ENCODE results near the gene BIRC3.
"Not testable (repeated sequence)": the region's sequence is repeated elsewhere in the genome, so short reads cannot be mapped to it uniquely, and the experiment has no call there.

Gene BIRC3

GRCh38 chr11:102296757-102297156 lies 20.5 kb upstream of the BIRC3 start:
- not testable (repeated sequence) for DNase-seq

- DNase-seq, result not testable (repeated sequence)
Observed at GRCh38 chr11:102300837-102301236, 16.4 kb upstream of the BIRC3 start.

- no peak for DNase-seq
Observed at GRCh38 chr11:102302241-102302640, 15.0 kb upstream of the BIRC3 start.

DNA sequence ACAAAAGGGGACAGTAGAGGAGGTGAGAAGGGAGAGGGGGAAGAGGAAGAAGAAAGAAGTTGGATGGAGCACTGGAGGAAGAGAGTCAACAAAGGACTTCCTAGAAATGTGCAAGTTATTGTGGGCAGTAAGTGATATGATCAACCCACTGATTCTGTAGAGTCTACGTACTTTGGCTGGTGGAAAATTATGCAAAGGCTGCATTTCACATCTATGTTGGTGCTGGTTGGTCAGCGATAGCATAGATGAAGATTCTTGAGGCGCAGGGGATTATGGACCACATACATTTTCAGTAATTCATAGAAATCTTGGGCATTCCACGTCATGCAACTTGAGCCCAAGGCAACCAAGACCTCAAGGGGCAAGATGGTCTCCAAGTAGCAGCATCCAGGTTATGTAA lies 12.6 kb upstream of the BIRC3 start:
- DNase-seq, result no peak

DNA sequence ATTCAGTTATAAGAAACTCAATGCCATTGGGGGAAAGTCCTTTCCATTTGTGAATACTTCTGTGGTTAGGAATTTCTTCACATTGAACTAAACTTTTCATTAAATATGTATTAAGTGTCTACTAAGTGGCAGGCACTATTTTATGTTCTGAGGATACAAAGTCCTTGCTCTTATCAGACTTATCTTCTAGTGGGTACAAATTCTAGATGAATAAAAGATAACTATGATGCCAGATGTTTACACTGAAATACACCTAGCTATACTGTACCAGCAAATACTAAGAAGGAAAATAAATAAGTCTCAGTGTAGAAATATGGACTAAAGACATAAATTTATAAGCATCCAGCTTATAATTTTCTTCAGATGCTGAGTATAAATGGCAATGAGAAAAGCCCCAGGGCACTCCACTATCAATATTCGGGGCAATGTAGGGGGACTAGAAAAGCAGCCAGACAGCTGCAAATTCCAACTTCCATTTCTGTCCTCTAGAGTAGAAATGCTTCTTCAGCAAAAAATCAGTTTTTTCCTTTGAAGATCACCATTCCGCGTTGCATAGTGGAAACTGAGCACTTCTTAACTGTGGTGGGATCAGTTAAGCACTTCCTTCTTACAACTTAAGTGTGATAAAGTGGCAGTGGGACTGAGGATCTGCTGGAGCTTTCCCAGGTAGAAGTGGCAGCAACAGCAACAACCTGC lies 11.8 kb upstream of the BIRC3 start:
- DNase-seq, result no peak

GRCh38 chr11:102306048-102306597 lies 11.2 kb upstream of the BIRC3 start:
- DNase-seq, result no peak

GRCh38 chr11:102306817-102307726 lies 10.2 kb upstream of the BIRC3 start:
- DNase-seq, result no peak

- DNase-seq, result no peak
Observed at GRCh38 chr11:102307727-102308038, 9.6 kb upstream of the BIRC3 start.

DNA sequence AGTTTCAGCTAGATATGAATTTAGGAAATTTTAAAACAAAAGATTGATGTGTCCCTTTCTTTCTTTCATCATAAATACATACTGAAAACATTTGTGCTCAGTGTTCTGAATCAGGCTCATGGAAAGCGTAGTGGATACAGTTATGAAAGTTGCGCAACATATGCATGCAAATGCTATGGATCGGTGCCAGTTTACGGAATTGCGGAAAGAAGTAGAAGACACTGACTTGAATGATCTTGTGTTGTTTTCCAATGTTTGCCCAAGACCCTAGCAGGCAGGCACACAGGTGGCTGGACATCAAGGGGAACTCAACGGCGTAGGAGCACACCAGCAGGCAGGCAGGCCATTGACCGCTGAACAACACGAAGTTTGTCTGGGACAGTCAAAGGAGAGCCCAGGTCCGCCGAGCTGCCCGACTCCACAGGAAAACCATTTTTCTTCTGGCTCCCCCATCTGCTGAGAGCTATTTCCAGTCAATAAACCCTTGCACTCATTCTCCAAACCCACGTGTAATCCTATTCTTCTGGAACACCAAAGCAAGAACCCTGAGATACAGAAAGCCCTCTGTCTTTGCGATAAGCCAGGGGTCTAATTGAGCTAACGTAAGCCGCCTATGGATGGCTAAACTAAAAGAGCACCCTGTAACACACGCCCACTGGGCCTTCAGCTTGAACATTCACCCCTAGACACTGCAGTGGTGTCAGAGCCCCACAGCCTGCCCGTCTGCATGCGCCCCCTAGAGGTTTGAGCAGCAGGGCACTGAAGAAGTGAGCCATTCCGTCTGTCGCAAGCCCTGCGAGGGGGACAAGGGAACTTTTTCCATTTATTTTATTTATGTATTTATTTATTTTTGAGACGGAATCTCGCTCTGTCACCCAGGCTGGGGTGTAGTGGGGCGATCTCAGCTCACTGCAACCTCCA lies 7.4 kb upstream of the BIRC3 start:
- no peak for DNase-seq

- DNase-seq, result no peak
Observed at GRCh38 chr11:102312667-102313066, 4.6 kb upstream of the BIRC3 start.

DNA sequence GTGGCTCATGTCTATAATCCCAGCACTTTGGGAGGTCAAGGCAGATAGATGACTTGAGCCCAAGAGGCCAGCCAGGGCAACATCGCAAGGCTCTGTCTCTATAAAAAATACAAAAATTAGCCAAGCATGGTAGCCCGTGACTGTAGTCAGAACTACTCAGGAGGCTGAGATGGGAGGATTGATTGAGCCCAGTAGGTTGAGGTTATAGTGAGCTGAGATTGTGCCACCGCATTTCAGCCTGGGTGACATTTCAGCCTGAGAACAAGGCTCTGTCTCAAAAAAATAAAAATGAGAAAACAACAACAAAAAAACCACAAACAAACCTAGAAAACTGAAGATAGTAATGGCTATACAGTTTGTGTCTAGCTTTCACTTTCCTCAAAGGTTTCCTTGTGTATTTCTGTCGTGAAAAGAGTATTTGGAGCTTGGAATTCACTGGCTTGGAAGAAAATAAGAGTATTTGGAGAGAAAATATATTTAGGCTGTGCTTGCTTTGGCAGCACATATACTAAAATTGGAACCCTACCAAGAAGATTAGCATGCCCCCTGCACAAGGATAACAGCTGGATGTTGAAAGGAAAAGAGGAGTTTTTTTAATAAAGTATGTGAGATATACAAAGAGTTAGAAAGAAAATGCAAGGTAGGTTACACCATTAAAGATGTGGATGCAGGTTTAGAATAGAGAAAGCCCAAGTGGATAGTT lies 3.9 kb upstream of the BIRC3 start:
- no peak for DNase-seq

DNA sequence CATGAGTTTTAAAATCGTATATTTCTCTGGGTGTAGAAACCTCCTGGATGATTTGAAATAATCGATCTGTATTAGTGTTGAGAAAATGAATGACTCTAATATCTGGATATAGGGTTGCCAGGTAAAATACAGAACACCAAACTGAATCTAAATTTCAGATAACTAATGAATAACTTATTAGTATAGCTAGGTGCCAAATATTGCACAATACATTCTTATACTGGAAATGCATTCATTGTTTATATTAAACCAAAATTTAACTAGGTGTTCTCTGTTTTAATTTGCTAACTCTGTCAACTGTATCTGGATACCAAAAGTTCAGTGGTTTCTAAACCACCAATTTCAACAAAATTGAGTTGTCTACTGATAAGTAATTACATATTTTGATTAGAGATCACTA lies 2.5 kb upstream of the BIRC3 start:
- no peak for DNase-seq

DNA sequence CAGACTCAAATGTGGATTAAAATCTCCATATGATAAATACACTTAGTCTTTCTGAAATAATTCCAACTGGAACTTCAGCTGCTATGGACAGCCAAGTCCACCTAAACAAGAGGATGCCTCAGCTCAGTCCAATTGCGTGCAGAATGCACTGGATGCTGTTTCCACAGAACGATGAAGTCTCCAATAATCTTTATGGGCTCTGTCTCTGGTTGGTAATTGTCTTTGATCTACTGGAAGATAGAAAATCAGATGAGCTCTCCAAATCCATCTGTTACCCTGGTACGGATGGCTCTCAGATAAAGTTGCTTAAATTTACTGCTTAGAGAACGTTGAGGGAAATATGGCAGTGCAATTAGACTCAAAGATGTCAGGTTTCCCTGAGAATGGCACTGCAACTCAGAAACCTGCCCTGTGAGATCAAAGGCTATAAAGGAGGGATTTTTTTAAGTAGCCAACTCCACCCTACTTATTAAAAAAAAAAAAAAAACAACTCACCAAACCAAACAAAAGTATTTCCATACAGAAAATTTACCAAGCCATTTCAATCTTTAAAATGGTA lies 859 bp upstream of the BIRC3 start:
- peak in 1 of 2 experiments; percentile 64 for DNase-seq

DNA sequence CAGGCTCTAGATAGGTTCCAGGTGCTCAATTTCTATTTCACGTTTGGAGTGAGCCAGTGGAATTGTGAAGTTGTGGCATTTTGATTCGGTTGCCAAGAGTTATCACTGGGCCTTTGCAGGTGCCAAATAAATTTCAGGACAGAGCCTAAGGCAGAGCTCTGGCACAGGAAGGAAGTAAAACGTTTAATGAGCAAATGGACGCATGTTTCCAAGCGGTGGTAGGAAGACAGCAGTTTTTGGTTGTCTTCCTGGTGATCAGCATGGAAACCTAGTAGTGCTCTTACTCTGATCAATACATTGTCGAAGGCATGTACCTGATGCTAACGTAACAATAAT lies 452 bp downstream of the BIRC3 start:
- no peak for DNase-seq

GRCh38 chr11:102318469-102318868 lies 1.2 kb downstream of the BIRC3 start:
- DNase-seq, result no peak

DNA sequence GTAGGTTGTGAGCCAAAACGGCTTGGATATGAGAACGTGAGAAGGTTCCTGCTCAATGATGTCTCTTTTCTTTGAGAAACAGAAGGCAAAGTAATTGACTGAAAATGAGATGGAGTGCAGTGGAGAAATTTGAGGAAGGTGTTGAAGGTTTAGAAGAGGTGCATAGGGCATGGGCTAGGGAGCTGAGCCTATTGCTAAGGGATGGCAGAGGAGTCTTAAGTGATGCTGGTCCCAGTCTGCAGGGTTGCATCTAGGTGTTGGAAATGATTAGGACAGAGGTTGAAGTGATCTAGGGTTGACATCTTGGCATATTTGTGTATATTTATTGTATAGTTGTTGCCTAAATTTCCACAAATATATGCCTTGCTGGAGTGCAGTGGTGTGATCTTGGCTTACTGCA lies 2.3 kb downstream of the BIRC3 start:
- no peak for DNase-seq

DNA sequence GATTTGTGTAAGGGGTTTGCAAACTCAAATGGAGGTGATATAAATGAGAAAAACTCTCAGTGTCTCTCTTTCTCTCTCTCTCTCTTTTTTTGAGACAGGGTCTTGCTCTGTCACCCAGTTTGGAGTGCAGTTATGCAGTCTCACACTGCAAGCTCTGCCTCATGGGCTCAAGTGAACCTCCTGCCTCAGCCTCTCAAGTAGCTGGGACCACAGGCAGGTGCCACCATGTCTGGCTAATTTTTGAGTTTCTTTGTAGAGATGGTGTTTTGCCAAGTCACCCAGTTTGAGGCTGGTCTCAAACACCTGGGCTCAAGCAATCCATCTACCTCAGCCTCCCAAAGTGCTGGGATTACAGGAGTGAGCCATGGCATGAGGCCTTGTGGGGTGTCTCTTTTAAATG lies 2.9 kb downstream of the BIRC3 start:
- DNase-seq, result no peak

DNA sequence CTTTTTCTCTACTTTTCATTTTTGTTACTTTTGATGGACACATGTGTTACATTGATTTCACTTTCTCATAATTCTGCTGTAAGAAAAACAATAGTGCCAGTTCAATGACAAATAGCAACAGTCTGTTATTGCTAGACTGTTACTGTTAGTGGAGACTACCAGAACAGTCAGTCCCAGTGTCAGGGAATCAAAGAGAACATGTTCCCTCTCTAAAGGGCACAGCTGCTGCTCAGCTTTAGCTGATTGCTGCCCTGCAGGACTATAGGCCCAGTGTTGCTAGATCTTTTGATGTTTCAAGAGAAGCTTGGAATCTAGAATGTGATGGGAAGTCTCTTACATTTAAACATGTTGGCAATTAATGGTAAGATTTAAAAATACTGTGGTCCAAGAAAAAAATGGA lies 3.4 kb downstream of the BIRC3 start:
- no peak for DNase-seq

- no peak for DNase-seq
Observed at GRCh38 chr11:102322560-102322959, 5.3 kb downstream of the BIRC3 start.

DNA sequence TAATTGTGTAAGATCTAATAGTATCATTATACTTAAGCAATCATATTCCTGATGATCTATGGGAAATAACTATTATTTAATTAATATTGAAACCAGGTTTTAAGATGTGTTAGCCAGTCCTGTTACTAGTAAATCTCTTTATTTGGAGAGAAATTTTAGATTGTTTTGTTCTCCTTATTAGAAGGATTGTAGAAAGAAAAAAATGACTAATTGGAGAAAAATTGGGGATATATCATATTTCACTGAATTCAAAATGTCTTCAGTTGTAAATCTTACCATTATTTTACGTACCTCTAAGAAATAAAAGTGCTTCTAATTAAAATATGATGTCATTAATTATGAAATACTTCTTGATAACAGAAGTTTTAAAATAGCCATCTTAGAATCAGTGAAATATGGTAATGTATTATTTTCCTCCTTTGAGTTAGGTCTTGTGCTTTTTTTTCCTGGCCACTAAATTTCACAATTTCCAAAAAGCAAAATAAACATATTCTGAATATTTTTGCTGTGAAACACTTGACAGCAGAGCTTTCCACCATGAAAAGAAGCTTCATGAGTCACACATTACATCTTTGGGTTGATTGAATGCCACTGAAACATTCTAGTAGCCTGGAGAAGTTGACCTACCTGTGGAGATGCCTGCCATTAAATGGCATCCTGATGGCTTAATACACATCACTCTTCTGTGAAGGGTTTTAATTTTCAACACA lies 6.4 kb downstream of the BIRC3 start:
- DNase-seq, result no peak

DNA sequence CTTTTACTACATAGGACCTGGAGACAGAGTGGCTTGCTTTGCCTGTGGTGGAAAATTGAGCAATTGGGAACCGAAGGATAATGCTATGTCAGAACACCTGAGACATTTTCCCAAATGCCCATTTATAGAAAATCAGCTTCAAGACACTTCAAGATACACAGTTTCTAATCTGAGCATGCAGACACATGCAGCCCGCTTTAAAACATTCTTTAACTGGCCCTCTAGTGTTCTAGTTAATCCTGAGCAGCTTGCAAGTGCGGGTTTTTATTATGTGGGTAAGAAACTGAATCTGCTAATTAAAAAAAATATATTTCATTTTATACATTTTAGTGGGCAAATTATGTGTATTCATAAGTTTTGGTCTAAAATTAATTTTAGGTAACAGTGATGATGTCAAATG lies 7.8 kb downstream of the BIRC3 start:
- DNase-seq, result no peak

DNA sequence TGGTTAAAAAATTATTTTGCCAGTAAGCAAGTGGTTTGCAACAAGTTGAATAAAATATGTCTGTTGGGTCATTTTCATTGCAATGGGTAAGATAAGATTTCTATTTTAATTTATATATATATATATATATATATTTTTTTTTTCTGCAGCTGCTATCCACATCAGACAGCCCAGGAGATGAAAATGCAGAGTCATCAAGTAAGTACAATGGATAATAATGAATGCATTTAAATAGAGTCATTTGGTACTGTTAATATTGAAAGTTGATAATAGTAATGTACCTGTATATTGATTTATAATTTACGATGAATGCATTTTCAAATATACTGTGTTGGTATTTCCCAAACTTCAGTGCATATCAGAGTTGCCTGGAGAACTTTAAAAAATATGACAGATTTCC lies 11.5 kb downstream of the BIRC3 start:
- DNase-seq, result no peak

Data from NCI-H524 (cell line).